ENCODE results near the gene SLC35C1. TPM values are rescaled to one million over a fixed set of nuclear protein-coding genes. Genes with fewer than 3 reads are reported as not detected.

Gene SLC35C1
- total RNA-seq (2014; rRNA removed; shearing (Covaris generic); ENCODE audit: low replicate concordance): 4.8 and 4.9 TPM in 2 replicates

- in situ Hi-C loops (cut with HindIII; ENCODE audit: low pct_unique_long_range_greater_than_20kb, low sequenced_read_pairs): no loop called here
- DNase-seq (ENCODE audit: low read depth): peak; percentile 82
Observed at GRCh38 chr11:45804761-45805304, at the start of gene SLC35C1. Gene SLC35C1 (plus strand): TSS chr11:45805149. CDS start chr11:45805802, 653 bp downstream.

GRCh38 chr11:45755281-45755859 lies 49.6 kb upstream of the SLC35C1 start:
- DNase-seq (ENCODE audit: low read depth): no peak
- in situ Hi-C loops (cut with HindIII; ENCODE audit: low pct_unique_long_range_greater_than_20kb, low sequenced_read_pairs): no loop called here

GRCh38 chr11:45756384-45757010 lies 48.5 kb upstream of the SLC35C1 start:
- DNase-seq (ENCODE audit: low read depth): no peak
- in situ Hi-C loops (cut with HindIII; ENCODE audit: low pct_unique_long_range_greater_than_20kb, low sequenced_read_pairs): no loop called here

- in situ Hi-C loops (cut with HindIII; ENCODE audit: low pct_unique_long_range_greater_than_20kb, low sequenced_read_pairs): no loop called here
- DNase-seq (ENCODE audit: low read depth): no peak
Observed at GRCh38 chr11:45757672-45758071, 47.3 kb upstream of the SLC35C1 start.

- in situ Hi-C loops (cut with HindIII; ENCODE audit: low pct_unique_long_range_greater_than_20kb, low sequenced_read_pairs): no loop called here
Observed at GRCh38 chr11:45761659-45762058, 43.3 kb upstream of the SLC35C1 start.

GRCh38 chr11:45765107-45765668 lies 39.8 kb upstream of the SLC35C1 start:
- DNase-seq (ENCODE audit: low read depth): no peak
- in situ Hi-C loops (cut with HindIII; ENCODE audit: low pct_unique_long_range_greater_than_20kb, low sequenced_read_pairs): no loop called here

More at GRCh38 chr11:45761659-45762058, 43.3 kb upstream of the SLC35C1 start:
- DNase-seq (ENCODE audit: low read depth): no peak

GRCh38 chr11:45765836-45766235 lies 39.1 kb upstream of the SLC35C1 start:
- in situ Hi-C loops (cut with HindIII; ENCODE audit: low pct_unique_long_range_greater_than_20kb, low sequenced_read_pairs): no loop called here
- DNase-seq (ENCODE audit: low read depth): no peak

GRCh38 chr11:45766469-45766868 lies 38.5 kb upstream of the SLC35C1 start:
- in situ Hi-C loops (cut with HindIII; ENCODE audit: low pct_unique_long_range_greater_than_20kb, low sequenced_read_pairs): no loop called here
- DNase-seq (ENCODE audit: low read depth): no peak

GRCh38 chr11:45768486-45768885 lies 36.5 kb upstream of the SLC35C1 start:
- in situ Hi-C loops (cut with HindIII; ENCODE audit: low pct_unique_long_range_greater_than_20kb, low sequenced_read_pairs): no loop called here

GRCh38 chr11:45769960-45770359 lies 35.0 kb upstream of the SLC35C1 start:
- in situ Hi-C loops (cut with HindIII; ENCODE audit: low pct_unique_long_range_greater_than_20kb, low sequenced_read_pairs): no loop called here
- DNase-seq (ENCODE audit: low read depth): no peak

More at GRCh38 chr11:45768486-45768885, 36.5 kb upstream of the SLC35C1 start:
- DNase-seq (ENCODE audit: low read depth): no peak

GRCh38 chr11:45771193-45771565 lies 33.8 kb upstream of the SLC35C1 start:
- in situ Hi-C loops (cut with HindIII; ENCODE audit: low pct_unique_long_range_greater_than_20kb, low sequenced_read_pairs): no loop called here
- DNase-seq (ENCODE audit: low read depth): peak; percentile 49

GRCh38 chr11:45771566-45772448 lies 33.1 kb upstream of the SLC35C1 start:
- in situ Hi-C loops (cut with HindIII; ENCODE audit: low pct_unique_long_range_greater_than_20kb, low sequenced_read_pairs): no loop called here

GRCh38 chr11:45772449-45772774 lies 32.5 kb upstream of the SLC35C1 start:
- DNase-seq (ENCODE audit: low read depth): no peak
- in situ Hi-C loops (cut with HindIII; ENCODE audit: low pct_unique_long_range_greater_than_20kb, low sequenced_read_pairs): no loop called here

More at GRCh38 chr11:45771566-45772448, 33.1 kb upstream of the SLC35C1 start:
- DNase-seq (ENCODE audit: low read depth): peak; percentile 57

- no peak for DNase-seq (ENCODE audit: low read depth)
- in situ Hi-C loops (cut with HindIII; ENCODE audit: low pct_unique_long_range_greater_than_20kb, low sequenced_read_pairs): no loop called here
Observed at GRCh38 chr11:45772986-45773785, 31.8 kb upstream of the SLC35C1 start.

GRCh38 chr11:45773786-45774655 lies 30.9 kb upstream of the SLC35C1 start:
- DNase-seq (ENCODE audit: low read depth): no peak
- in situ Hi-C loops (cut with HindIII; ENCODE audit: low pct_unique_long_range_greater_than_20kb, low sequenced_read_pairs): no loop called here

- in situ Hi-C loops (cut with HindIII; ENCODE audit: low pct_unique_long_range_greater_than_20kb, low sequenced_read_pairs): no loop called here
- DNase-seq (ENCODE audit: low read depth): no peak
Observed at GRCh38 chr11:45774786-45775185, 30.2 kb upstream of the SLC35C1 start.
